ENCODE results near the gene PXN.
"Not testable (repeated sequence)": the region's sequence is repeated elsewhere in the genome, so short reads cannot be mapped to it uniquely, and the experiment has no call there.

Gene PXN

DNA sequence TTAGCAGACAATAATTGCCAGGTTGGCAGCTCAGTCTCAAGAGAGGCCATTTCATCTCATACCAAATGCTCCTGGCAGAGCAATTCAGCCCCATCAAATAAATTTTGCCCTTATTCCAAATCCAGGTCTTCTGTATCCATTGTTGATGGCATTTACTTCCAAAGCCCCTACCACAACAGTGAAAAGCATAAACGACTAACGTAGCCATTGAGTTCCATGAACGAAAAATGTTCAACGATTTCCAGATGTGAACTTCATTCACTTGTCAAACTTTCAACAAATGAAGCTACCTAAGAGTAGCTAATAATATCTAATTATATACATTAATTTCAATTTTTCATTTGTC, 68.0 kb downstream of the PXN start:
- Histone ChIP-seq H3K36me3 (ENCODE audit: control insufficient read depth in 2 of 2, insufficient read depth in 1 of 2, low read length in 2 of 2) (peaks cover 14 to 50% of the 10 kb centered on the region in 2 experiments), H3K9me3 (ENCODE audit: control insufficient read depth, insufficient read depth, low read depth, low read length) (no peaks in the 10 kb centered on the region), H3K27ac (ENCODE audit: extremely low read depth, low read depth, low read length) (no peak overlapping the region), H3K4me1 (ENCODE audit: control insufficient read depth, insufficient read depth, low read length) (peaks cover 4% of the 10 kb centered on the region), H3K4me3 (ENCODE audit: low read depth, low read length) (no peak overlapping the region)
- POLR2A ChIA-PET = interaction anchor here (0.7 to 2.9 kb wide), 5 partner anchors 12 to 94 kb away, joined by 3 to 10 read pairs (median 3); partner anchors contain the start of gene RNU4-2
- TF ChIP-seq ZNF560 (tag by site-specific recombination; IDR thresholded peaks at IDR 0.05; ENCODE audit: borderline replicate concordance) = no peak
- 0 out of 2 replicates have a peak, but pooled peaks have one; percentile 1 for TF ChIP-seq ZNF335 (tag by site-specific recombination; conservative IDR thresholded peaks at IDR 0.05)
- TF ChIP-seq, protein P1, sequence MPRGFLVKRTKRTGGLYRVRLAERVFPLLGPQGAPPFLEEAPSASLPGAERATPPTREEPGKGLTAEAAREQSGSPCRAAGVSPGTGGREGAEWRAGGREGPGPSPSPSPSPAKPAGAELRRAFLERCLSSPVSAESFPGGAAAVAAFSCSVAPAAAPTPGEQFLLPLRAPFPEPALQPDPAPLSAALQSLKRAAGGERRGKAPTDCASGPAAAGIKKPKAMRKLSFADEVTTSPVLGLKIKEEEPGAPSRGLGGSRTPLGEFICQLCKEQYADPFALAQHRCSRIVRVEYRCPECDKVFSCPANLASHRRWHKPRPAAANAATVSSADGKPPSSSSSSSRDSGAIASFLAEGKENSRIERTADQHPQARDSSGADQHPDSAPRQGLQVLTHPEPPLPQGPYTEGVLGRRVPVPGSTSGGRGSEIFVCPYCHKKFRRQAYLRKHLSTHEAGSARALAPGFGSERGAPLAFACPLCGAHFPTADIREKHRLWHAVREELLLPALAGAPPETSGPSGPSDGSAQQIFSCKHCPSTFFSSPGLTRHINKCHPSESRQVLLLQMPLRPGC (tag by site-specific recombination; IDR thresholded peaks at IDR 0.05) = no peak
- TF ChIP-seq ZNF777 (tag by site-specific recombination; IDR thresholded peaks at IDR 0.05; ENCODE audit: borderline replicate concordance) = no peak
- no peak for TF ChIP-seq ZNF24 (tag by site-specific recombination; IDR thresholded peaks at IDR 0.05)
- CTCF ChIA-PET = interaction anchor here (1.8 kb wide), 1 partner anchor 31 kb away, joined by 8 read pairs; no protein-coding TSS in a partner anchor

DNA sequence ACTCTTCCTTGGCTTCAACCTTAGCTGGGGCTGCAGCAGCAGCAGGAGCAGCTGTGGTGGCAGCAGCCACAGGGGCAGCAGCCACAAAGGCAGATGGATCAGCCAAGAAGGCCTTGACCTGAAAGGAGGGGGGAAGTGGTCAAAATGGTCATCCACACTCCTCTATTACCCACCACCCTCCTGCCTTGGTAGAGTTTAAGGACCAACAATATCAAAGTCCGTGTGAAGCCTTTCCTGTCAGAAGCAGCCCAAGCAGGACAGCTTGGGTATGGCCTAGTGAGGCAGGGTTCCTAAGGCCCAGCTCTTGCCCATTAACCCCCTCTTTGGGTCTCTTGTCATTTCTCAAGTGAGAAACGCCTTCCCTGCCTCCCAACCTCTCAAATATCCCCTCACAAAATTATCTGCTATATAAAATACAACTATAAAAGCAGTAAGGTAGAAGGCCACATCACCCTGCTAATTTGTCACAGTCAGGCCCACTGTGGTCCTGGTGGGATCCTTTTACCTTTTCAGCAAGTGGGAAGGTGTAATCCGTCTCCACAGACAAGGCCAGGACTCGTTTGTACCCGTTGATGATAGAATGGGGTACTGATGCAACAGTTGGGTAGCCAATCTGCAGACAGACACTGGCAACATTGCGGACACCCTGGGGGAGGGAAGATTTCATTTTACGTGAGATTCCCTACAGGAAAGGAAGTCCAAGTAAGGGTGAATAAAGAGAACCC, 68.6 kb downstream of the PXN start:
- not testable (repeated sequence) for H3K4me3 ChIP-seq (ENCODE audit: low read depth, low read length); H3K27ac ChIP-seq (ENCODE audit: extremely low read depth, low read depth, low read length); H3K4me1 ChIP-seq (ENCODE audit: control insufficient read depth, insufficient read depth, low read length); H3K9me3 ChIP-seq (ENCODE audit: control insufficient read depth, insufficient read depth, low read depth, low read length)
- H3K36me3 ChIP-seq (ENCODE audit: control insufficient read depth in 2 of 2, insufficient read depth in 1 of 2, low read length in 2 of 2) = peaks cover 14 to 50% of the 10 kb centered on the region in 2 experiments
- CTCF ChIA-PET = interaction anchor here (1.8 kb wide), 1 partner anchor 31 kb away, joined by 8 read pairs; no protein-coding TSS in a partner anchor
- TF ChIP-seq ZNF335 (tag by site-specific recombination; conservative IDR thresholded peaks at IDR 0.05) = 0 out of 2 replicates have a peak, but pooled peaks have one; percentile 23
- peak; percentile 82; the same call in 1 of the 2 replicates for TF ChIP-seq SCRT1 (tag by site-specific recombination; IDR thresholded peaks at IDR 0.05; ENCODE audit: borderline replicate concordance)
- TF ChIP-seq ZNF600 (tag by site-specific recombination; IDR thresholded peaks at IDR 0.05) = 0 out of 2 replicates have a peak, but pooled peaks have one; percentile 12
- peak; percentile 89 for TF ChIP-seq SCRT2 (tag by site-specific recombination; IDR thresholded peaks at IDR 0.05)
- POLR2A ChIA-PET = interaction anchor here (0.8 to 2.9 kb wide), 5 partner anchors 28 to 105 kb away, joined by 3 to 10 read pairs (median 4); partner anchors contain the start of genes RNU4-2 and SIRT4

DNA sequence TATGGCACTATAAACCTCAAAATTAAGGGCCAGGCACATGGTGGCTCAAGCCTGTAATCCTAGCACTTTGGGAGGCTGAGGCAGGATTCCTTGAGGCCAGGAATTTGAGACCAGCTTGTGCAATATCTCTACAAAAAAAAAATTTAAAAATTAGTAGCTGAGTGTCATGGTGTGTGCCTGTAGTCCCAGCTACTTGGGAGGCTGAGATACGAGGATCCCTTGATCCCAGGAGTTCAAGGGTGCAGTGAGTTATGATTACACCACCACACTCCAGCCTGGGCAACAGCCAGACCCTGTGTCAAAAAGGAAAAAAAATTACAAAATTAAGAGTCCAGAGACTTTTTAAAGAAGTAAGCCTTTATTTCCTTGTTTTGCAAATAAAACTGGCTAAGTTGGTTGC, 69.2 kb downstream of the PXN start:
- ChIA-PET POLR2A (interaction anchor here (0.9 to 2.9 kb wide), 4 partner anchors 14 to 106 kb away, joined by 3 to 10 read pairs (median 4); partner anchors contain the start of genes RNU4-2 and SIRT4), CTCF (interaction anchor here (0.5 kb wide), 1 partner anchor 79 kb away, joined by 4 read pairs; no protein-coding TSS in a partner anchor)
- no peak for TF ChIP-seq ZNF214 (tag by site-specific recombination; IDR thresholded peaks at IDR 0.05; ENCODE audit: borderline replicate concordance)
- TF ChIP-seq ZFP3 (tag by site-specific recombination; IDR thresholded peaks at IDR 0.05; ENCODE audit: low read depth) = no peak
- peak; percentile 68; the same call in 1 of the 2 replicates for TF ChIP-seq MYNN (tag by site-specific recombination; IDR thresholded peaks at IDR 0.05; ENCODE audit: borderline replicate concordance)
- H3K4me3 ChIP-seq (ENCODE audit: low read depth, low read length) = no peak overlapping the region
- peaks cover 4% of the 10 kb centered on the region for H3K4me1 ChIP-seq (ENCODE audit: control insufficient read depth, insufficient read depth, low read length)
- H3K36me3 ChIP-seq (ENCODE audit: control insufficient read depth in 2 of 2, insufficient read depth in 1 of 2, low read length in 2 of 2) = peaks cover 14 to 55% of the 10 kb centered on the region in 2 experiments
- no peak overlapping the region for H3K27ac ChIP-seq (ENCODE audit: extremely low read depth, low read depth, low read length)
- H3K9me3 ChIP-seq (ENCODE audit: control insufficient read depth, insufficient read depth, low read depth, low read length) = no peaks in the 10 kb centered on the region

DNA sequence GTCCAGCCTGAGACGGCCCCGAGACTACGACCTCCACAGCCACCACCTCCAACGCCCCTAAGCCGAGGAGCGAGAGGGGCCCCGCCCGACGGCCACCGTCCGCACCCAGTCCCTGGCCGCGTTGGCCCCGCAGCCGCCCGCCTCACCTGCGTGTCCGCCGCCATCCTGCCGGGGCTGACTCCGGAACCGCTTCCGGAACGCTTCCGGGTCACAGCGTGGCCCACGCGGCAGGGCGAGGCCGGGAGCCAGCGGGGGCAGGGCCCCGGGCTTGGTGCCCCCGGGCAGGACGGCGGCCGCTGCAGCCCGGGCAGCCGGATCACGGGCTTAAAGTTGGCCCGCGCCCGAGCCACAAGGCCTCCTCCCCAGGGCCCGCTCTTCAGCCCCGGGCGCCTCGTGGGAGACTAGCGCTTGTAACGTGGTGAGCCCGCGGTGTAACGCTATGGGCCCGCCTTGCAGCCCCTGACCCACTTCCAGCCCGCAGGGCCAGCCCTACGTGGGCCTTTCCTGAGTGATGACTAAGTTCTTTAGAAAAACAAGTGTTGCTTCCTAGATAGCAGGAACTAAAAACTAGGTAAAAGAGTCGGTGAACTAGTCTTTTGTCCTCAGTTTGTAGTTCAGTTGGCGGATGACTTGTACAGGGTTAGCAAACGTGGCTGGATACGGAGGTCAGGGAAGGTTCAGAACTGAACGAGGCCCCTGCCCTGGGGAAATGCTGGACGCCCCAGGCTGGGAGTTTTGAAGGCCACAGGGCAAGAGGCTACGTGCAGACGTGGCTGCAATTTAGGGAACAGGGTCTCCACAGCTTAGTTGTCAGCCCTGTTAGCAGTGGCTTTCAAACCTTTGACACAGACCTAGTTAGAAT, 70.8 kb downstream of the PXN start, which contains the start of gene GCN1:
GCN1 (minus strand) TSS at position 182 of the 862 bp plus-strand sequence; CDS start at position 164, 18 bp downstream.
- Histone ChIP-seq H3K27ac (ENCODE audit: extremely low read depth, low read depth, low read length) (peak within 1 kb of the TSS; percentile 73), H3K9me3 (ENCODE audit: control insufficient read depth, insufficient read depth, low read depth, low read length) (no peaks in the 10 kb centered on the region), H3K4me3 (ENCODE audit: low read depth, low read length) (peak within 1 kb of the TSS; percentile 97), H3K4me1 (ENCODE audit: control insufficient read depth, insufficient read depth, low read length) (peaks cover 3% of the 10 kb centered on the region), H3K36me3 (ENCODE audit: control insufficient read depth in 2 of 2, insufficient read depth in 1 of 2, low read length in 2 of 2) (peaks cover 20 to 62% of the 10 kb centered on the region in 2 experiments)
- POLR2A ChIA-PET = interaction anchor here (1.0 to 1.1 kb wide), 2 partner anchors 31 to 108 kb away, joined by 3 read pairs; no protein-coding TSS in a partner anchor
- CTCF ChIA-PET = no interaction called here
- TF ChIP-seq ZNF776 (tag by site-specific recombination; IDR thresholded peaks at IDR 0.05; ENCODE audit: borderline replicate concordance) (no peak), ZNF184 (tag by site-specific recombination; IDR thresholded peaks at IDR 0.05) (no peak), SCRT1 (tag by site-specific recombination; IDR thresholded peaks at IDR 0.05; ENCODE audit: borderline replicate concordance) (no peak), ZNF155 (tag by site-specific recombination; IDR thresholded peaks at IDR 0.05) (no peak), KLF9 (tag by site-specific recombination; IDR thresholded peaks at IDR 0.05; ENCODE audit: low read depth) (peak; percentile 43)
- TF ChIP-seq, protein P2, sequence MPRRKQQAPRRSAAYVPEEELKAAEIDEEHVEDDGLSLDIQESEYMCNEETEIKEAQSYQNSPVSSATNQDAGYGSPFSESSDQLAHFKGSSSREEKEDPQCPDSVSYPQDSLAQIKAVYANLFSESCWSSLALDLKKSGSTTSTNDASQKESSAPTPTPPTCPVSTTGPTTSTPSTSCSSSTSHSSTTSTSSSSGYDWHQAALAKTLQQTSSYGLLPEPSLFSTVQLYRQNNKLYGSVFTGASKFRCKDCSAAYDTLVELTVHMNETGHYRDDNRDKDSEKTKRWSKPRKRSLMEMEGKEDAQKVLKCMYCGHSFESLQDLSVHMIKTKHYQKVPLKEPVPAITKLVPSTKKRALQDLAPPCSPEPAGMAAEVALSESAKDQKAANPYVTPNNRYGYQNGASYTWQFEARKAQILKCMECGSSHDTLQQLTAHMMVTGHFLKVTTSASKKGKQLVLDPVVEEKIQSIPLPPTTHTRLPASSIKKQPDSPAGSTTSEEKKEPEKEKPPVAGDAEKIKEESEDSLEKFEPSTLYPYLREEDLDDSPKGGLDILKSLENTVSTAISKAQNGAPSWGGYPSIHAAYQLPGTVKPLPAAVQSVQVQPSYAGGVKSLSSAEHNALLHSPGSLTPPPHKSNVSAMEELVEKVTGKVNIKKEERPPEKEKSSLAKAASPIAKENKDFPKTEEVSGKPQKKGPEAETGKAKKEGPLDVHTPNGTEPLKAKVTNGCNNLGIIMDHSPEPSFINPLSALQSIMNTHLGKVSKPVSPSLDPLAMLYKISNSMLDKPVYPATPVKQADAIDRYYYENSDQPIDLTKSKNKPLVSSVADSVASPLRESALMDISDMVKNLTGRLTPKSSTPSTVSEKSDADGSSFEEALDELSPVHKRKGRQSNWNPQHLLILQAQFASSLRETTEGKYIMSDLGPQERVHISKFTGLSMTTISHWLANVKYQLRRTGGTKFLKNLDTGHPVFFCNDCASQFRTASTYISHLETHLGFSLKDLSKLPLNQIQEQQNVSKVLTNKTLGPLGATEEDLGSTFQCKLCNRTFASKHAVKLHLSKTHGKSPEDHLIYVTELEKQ (tag by site-specific recombination; IDR thresholded peaks at IDR 0.05; ENCODE audit: borderline replicate concordance) = no peak
- TF ChIP-seq, protein P3, sequence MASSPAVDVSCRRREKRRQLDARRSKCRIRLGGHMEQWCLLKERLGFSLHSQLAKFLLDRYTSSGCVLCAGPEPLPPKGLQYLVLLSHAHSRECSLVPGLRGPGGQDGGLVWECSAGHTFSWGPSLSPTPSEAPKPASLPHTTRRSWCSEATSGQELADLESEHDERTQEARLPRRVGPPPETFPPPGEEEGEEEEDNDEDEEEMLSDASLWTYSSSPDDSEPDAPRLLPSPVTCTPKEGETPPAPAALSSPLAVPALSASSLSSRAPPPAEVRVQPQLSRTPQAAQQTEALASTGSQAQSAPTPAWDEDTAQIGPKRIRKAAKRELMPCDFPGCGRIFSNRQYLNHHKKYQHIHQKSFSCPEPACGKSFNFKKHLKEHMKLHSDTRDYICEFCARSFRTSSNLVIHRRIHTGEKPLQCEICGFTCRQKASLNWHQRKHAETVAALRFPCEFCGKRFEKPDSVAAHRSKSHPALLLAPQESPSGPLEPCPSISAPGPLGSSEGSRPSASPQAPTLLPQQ (tag by site-specific recombination; IDR thresholded peaks at IDR 0.05) = peak; percentile 91

Measured in HEK293 (cell line).